ENCODE results near the gene LIG4. TPM values are rescaled to one million over a fixed set of nuclear protein-coding genes. Genes with fewer than 3 reads are reported as not detected.

LIG4 gene
- total and polyA plus RNA-seq, 8 donors: 4.0 to 13.9 (median 7.6) TPM; not detected in 1

DNA sequence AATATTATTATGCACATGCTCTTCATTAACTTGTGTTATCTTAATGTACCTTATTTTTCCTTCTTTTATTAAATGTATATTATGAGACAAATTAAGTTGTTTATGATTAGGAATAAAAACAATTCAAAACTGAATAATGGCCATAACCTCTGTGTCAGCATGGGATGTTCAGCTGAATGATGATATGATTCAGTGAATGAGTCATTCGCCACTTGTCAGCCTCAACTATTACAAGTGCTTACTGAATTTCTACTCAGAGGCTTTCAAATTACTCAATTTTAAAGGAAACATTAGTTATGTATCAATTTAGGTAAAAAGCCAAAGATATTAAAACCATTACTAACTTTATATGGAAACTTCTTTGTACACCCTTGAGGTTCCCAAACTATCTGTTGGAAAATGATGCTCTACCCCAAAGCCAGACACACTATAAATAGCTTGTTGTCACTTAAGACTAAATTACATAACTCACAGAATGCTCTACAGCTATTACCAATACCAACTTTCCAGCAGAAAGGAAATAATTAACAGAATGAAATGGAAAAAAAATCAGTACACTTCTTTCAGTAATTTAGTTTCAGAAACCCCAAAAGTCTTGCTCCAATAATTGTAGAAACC is 14.4 kb downstream of the LIG4 start:
- Histone ChIP-seq H3K9me3 (peaks cover 0 to under 1% (median under 1%) of the 10 kb centered on the region in 4 donors), H3K27me3 (no peaks in the 10 kb centered on the region), H3K27ac (no peak overlapping the region), H3K4me3 (no peak overlapping the region), H3K36me3 (no peaks in the 10 kb centered on the region), H3K4me1 (no peaks in the 10 kb centered on the region)
- no peak for DNase-seq
- TF ChIP-seq POLR2AphosphoS5 (IDR thresholded peaks at IDR 0.05): no peak
- TF ChIP-seq EP300 (IDR thresholded peaks at IDR 0.05): no peak
- TF ChIP-seq, protein P1, sequence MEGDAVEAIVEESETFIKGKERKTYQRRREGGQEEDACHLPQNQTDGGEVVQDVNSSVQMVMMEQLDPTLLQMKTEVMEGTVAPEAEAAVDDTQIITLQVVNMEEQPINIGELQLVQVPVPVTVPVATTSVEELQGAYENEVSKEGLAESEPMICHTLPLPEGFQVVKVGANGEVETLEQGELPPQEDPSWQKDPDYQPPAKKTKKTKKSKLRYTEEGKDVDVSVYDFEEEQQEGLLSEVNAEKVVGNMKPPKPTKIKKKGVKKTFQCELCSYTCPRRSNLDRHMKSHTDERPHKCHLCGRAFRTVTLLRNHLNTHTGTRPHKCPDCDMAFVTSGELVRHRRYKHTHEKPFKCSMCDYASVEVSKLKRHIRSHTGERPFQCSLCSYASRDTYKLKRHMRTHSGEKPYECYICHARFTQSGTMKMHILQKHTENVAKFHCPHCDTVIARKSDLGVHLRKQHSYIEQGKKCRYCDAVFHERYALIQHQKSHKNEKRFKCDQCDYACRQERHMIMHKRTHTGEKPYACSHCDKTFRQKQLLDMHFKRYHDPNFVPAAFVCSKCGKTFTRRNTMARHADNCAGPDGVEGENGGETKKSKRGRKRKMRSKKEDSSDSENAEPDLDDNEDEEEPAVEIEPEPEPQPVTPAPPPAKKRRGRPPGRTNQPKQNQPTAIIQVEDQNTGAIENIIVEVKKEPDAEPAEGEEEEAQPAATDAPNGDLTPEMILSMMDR (IDR thresholded peaks at IDR 0.05): no peak
- TF ChIP-seq POLR2A (IDR thresholded peaks at IDR 0.05): no peak
- 76 to 90% (median 81%) methylated on average over 1 of the region's 1 CpG for WGBS, 5 donors
- intact Hi-C loops (cut with DNase I; ENCODE audit: low total_unique reads): no loop called here

DNA sequence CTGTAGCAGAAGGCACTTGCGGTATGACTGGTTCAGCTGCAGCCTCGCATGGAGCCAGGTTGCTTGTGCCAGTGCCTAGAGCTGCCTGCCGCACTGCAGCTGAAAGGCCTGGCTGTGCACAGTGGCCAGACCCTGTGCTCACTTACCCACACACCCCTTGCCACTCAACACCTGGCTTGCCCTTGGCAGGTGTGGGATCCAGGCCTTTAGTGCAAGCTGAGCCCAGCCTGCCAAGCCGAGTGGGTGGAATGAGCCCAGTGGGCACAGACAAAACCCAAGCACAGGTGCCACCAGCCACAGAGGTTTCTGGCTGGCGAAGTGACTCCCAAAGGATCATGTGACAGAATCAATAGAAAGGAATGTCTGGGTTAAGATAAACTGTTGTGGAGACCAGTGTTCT is 19.5 kb downstream of the LIG4 start:
- TF ChIP-seq, protein P1 (IDR thresholded peaks at IDR 0.05): no peak
- no peak for TF ChIP-seq POLR2A (IDR thresholded peaks at IDR 0.05)
- no peak for TF ChIP-seq POLR2AphosphoS5 (IDR thresholded peaks at IDR 0.05)
- TF ChIP-seq EP300 (IDR thresholded peaks at IDR 0.05): no peak
- no peak for DNase-seq
- no peaks in the 10 kb centered on the region for H3K4me1 ChIP-seq
- H3K9me3 ChIP-seq: peaks cover 0 to 19% (median 14%) of the 10 kb centered on the region in 4 donors
- intact Hi-C loops (cut with DNase I; ENCODE audit: low total_unique reads): no loop called here
- no peaks in the 10 kb centered on the region for H3K36me3 ChIP-seq
- no peak overlapping the region for H3K27ac ChIP-seq
- H3K4me3 ChIP-seq: no peak overlapping the region
- WGBS, 5 donors: 79 to 97% (median 96%) methylated on average over 4 to 5 of the region's 5 CpGs
- no peaks in the 10 kb centered on the region for H3K27me3 ChIP-seq

DNA sequence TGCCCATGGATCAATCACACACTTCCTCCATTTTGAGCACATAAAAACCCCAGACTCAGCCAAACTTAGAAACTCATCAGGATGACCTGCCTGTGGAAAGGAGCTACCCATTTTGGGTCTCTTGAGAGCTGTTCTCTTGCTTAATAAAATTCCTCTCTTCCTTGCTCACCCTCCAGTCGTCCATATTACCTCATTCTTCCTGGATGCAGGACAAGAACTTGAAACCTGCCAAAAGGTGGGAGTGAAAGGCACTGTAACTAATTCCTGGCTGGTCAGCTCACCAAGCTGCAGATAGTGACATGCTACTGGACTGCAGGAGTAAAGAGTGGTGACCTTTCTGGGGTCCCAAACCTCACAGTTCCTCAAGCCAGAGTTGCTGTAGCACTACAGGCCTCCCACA is 20.2 kb downstream of the LIG4 start:
- H3K27ac ChIP-seq: no peak overlapping the region
- no peak overlapping the region for H3K4me3 ChIP-seq
- intact Hi-C loops (cut with DNase I; ENCODE audit: low total_unique reads): no loop called here
- no peaks in the 10 kb centered on the region for H3K4me1 ChIP-seq
- peaks cover 0 to 19% (median 14%) of the 10 kb centered on the region in 4 donors for H3K9me3 ChIP-seq
- no peaks in the 10 kb centered on the region for H3K36me3 ChIP-seq
- TF ChIP-seq, protein P1 (IDR thresholded peaks at IDR 0.05): no peak
- TF ChIP-seq EP300 (IDR thresholded peaks at IDR 0.05) (no peak), POLR2A (IDR thresholded peaks at IDR 0.05) (no peak), POLR2AphosphoS5 (IDR thresholded peaks at IDR 0.05) (no peak)
- no peaks in the 10 kb centered on the region for H3K27me3 ChIP-seq
- 26 to 64% (median 48%) methylated on average over 1 of the region's 1 CpG for WGBS, 5 donors
- DNase-seq: no peak

DNA sequence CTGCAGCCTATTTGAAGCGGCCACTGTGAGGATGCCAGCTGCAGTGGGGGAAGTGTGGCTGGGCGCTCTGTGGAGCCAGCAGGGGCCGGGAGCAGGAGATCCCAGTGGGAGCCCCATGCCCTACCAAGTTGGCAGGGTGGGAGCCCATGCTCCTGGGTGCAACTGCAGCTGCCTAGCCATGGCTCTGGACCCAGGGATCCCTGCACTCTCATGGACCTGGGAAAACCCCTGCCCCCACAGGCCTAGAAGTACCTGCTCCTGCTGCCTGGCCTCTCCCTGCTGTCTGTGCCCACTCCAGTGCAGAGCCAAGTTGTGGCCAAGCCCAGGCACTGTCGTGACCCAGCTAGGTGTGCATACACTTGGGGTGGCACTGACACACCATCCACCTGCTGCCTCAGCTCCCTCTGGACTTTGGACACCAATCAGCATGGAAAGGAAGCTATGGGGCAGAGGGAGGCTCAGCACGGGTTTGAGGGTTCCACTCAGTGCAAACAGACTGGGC is 20.9 kb downstream of the LIG4 start:
- Histone ChIP-seq H3K36me3 (no peaks in the 10 kb centered on the region), H3K4me1 (no peaks in the 10 kb centered on the region), H3K27me3 (no peaks in the 10 kb centered on the region), H3K4me3 (no peak overlapping the region), H3K9me3 (peaks cover 0 to 19% (median 14%) of the 10 kb centered on the region in 4 donors), H3K27ac (no peak overlapping the region)
- intact Hi-C loops (cut with DNase I; ENCODE audit: low total_unique reads): no loop called here
- WGBS, 5 donors: 73 to 94% (median 91%) methylated on average over 5 of the region's 5 CpGs
- TF ChIP-seq POLR2AphosphoS5 (IDR thresholded peaks at IDR 0.05) (no peak), POLR2A (IDR thresholded peaks at IDR 0.05) (no peak), EP300 (IDR thresholded peaks at IDR 0.05) (no peak)
- TF ChIP-seq, protein P1 (IDR thresholded peaks at IDR 0.05): no peak
- DNase-seq: no peak

Measured in stomach (tissue), 9 donors.